ENCODE measurements around the gene SPTLC2.

Gene SPTLC2

DNA sequence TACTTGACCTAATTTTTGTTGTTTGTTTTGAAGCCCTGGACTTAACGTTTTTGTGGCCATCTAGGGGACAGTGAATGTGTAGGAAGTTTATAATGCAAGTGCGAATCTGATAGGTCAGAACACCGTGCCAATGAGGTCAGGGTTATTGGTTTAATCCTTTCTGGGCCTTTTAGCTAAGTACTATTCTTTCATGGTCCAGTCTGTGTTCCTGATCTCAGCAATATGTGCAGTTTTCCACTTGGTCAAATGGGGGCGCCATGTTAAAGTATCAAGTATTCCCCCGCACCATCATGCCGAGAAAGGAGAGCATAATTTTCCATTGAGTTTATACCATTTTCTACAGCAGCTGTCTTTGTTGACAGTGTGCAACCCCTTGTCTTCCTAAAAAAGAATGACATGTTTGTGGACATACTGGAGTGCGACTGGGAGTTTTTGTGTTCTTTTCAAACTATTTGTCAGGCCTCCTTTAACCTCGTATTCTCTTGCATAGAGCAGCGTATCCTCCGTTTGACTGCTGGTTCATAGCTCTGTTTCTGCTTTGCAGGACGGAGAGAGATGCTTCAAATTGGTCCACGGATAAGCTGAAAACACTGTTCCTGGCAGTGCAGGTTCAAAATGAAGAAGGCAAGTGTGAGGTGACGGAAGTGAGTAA, 157.2 kb downstream of the SPTLC2 start:
- DNase-seq, result peak; percentile 32 to 60

DNA sequence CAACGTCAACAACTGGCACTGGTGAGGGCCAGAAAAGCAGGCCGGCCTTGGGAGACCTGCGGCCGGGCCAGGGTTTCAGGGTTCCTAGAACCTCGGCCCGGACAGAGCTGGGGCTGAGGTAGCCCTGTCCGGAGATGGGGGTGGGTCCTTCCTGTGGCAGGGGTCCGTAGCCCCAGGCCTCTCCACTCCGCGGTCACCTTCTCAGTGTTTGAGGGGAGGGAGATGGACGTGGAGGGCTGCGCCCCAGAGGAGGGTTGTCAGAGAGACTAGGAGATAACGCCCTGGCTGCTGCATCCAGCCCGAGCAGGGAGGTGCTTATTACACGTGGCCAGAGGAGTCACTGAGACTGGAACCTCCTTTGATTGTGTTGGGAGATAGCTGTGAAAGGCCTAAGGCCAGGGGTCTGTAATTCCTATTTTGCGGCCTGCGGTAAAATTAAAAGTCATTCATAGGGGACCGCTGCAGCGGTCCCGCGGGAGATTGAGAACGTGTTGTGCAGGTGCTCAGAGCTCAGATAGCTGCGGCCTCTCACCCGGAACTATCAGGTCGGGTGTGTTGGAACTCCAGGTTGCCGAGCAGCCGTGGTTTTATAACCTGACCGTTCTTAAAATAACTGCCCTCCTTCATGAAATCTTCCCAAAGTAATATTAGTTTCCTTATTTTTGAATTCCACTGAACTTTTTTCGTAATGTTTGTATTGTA, 158.0 kb downstream of the SPTLC2 start:
- peak in 1 of 2 donors; percentile 8 for DNase-seq

DNA sequence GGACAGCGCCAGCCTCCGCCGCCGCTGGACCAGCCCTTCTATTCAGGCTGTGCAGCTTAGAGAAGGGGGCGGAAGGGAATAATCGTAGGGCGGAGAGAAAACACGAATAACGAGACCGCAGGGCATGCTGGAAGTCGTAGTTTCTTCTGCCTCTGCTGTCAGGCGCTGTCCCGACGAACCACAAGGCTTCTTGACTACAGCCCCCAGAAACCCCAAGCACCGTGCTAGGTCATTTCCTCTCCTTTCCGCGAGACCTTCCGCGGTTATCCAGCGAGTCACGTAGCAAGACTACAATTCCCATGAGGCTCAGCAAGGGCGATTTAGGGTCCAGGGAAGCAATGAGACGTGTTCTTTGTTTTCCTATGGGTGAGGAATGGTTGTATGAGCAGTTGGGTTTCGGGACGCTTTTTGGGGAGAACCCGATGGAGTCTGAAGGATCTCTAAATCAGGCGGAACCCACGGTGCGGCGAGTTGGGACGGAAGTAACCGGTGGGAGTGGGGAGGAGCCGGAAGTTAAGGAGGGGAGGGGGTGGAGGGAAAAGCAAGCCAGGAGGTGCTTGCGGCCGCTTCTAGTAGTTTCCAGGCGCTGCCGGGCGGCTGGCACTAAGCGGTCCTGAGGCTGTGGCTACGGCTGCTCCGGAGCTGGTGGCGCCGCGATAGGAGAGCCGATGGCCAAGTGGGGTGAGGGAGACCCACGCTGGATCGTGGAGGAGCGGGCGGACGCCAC, 158.8 kb downstream of the SPTLC2 start, which contains the start of the genes AHSA1 and VIPAS39:
Gene AHSA1, plus strand, starts transcription at position 572 of the 727 bp plus-strand sequence. Its CDS starts 97 bp downstream, at position 669.
Gene VIPAS39, minus strand, starts transcription at position 80 of the 727 bp plus-strand sequence. CDS start 3,499 bp downstream, outside the sequence.
- peak; percentile 95 to 99 for DNase-seq

DNA sequence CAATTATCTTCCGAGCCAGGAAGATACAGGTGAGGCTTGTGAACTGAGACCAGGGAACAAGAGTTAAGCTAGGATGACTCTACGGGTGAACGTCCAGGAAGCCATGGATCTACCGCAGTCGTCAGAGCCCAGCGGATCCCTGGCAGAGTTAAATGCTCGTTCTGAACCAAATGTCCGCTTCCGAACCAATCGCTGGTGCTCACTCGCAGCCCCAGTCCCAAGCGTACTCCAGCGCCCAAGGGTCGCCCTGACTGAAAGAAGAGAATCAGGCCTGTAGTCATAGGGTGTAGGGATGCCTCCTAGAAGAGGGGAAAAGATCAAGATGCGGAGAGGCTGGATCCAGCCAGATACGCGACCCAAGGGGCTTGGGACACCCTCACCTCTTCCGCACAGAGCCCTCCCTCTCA, 159.3 kb downstream of the SPTLC2 start:
- DNase-seq, result no peak
